T-cell (primary cell): Measurements from ENCODE around the gene RAD23A. TPM values are rescaled to one million over a fixed set of nuclear protein-coding genes. Genes with fewer than 3 reads are reported as not detected.
"Not testable (repeated sequence)": the region's sequence is repeated elsewhere in the genome, so short reads cannot be mapped to it uniquely, and the experiment has no call there.

Source experiments
- ATAC-seq, 4 experiments: fragments of 200-7000 bp in 3 of 4; fragments of 150-1000 bp in 1 of 4; cut with Tn5 transposase; replicated peaks in 1 of 4; 1 replicate in 3 of 4; 2 replicates in 1 of 4; pipeline ENCODE4 v1.10.0; 2021; ENCODE audit warnings: moderate library complexity in 3 of 4, mild to moderate bottlenecking in 2 of 4, moderate number of reproducible peaks in 1 of 4
- CTCF ChIA-PET, 2 donors: fragments of 300-600 bp; sonication (Branson Sonifier 250); formaldehyde crosslinking; loops; one replicate each; lab custom pipeline; 2022; ENCODE audit warnings: antibody characterized with exemption in 2 of 2; lab: Charles Lee
- POLR2A ChIA-PET, 2 donors: fragments of 300-600 bp; sonication (Branson Sonifier 250); formaldehyde crosslinking; loops; one replicate each; lab custom pipeline; 2022; ENCODE audit warnings: antibody characterized with exemption in 2 of 2; lab: Charles Lee
- DNase-seq, 35 experiments: peaks; one replicate each; pipeline versions ENCODE4 v3.0.0 to v3.0.0-alpha.2; 2013 to 2023
- H3K27ac ChIP-seq: one replicate; pipeline ENCODE4 v1.5.1; 2013; ENCODE audit warnings: low read length
- H3K27me3 ChIP-seq, 2 experiments: replicated peaks in 1 of 2; 1 replicate in 1 of 2; 2 replicates in 1 of 2; pipeline versions ENCODE4 v1.6.1 to v1.7.0; 2013; ENCODE audit warnings: low read length in 1 of 2, mixed read lengths in 1 of 2; ENCODE audit not compliant: control insufficient read depth in 2 of 2, insufficient read depth in 2 of 2; ENCODE audit errors: extremely low read depth in 1 of 2
- H3K36me3 ChIP-seq, 2 donors: 1 replicate in 1 of 2; 2 replicates in 1 of 2; pipeline versions ENCODE4 v1.6.1 to v1.7.0; 2013; ENCODE audit warnings: low read length in 1 of 2; ENCODE audit not compliant: control insufficient read depth in 2 of 2, insufficient read depth in 1 of 2; ENCODE audit errors: extremely low read depth in 1 of 2
- H3K4me1 ChIP-seq, 2 experiments: 1 replicate in 1 of 2; 2 replicates in 1 of 2; pipeline versions ENCODE4 v1.6.1 to v1.7.0; 2013; ENCODE audit warnings: low read length in 2 of 2, mixed read lengths in 1 of 2; ENCODE audit not compliant: insufficient read depth in 2 of 2, control insufficient read depth in 1 of 2; ENCODE audit errors: extremely low read depth in 1 of 2
- H3K4me3 ChIP-seq, 2 donors: 1 replicate in 1 of 2; 2 replicates in 1 of 2; pipeline versions ENCODE4 v1.5.1 to v1.7.0; 2013; ENCODE audit warnings: mild to moderate bottlenecking in 2 of 2, low read length in 1 of 2, moderate library complexity in 1 of 2; ENCODE audit not compliant: control insufficient read depth in 1 of 2; ENCODE audit errors: extremely low read depth in 1 of 2
- H3K9me3 ChIP-seq: 2 replicates; pipeline ENCODE4 v1.7.0; 2013
- H3K27ac Mint-ChIP-seq, 2 donors: one replicate each; pipeline ENCODE4 v1.8.0; 2020 to 2021; ENCODE audit warnings: mild to moderate bottlenecking in 2 of 2, mixed read lengths in 2 of 2
- H3K27me3 Mint-ChIP-seq, 2 donors: one replicate each; pipeline ENCODE4 v1.8.0; 2021 to 2022; ENCODE audit warnings: mixed read lengths in 2 of 2
- H3K36me3 Mint-ChIP-seq: one replicate; pipeline ENCODE4 v1.8.0; 2021; ENCODE audit warnings: mixed read lengths
- H3K4me1 Mint-ChIP-seq, 3 donors: one replicate each; pipeline ENCODE4 v1.8.0; 2020 to 2022; ENCODE audit warnings: mixed read lengths in 3 of 3, mild to moderate bottlenecking in 1 of 3
- H3K4me3 Mint-ChIP-seq, 3 donors: one replicate each; pipeline ENCODE4 v1.8.0; 2020 to 2022; ENCODE audit warnings: mild to moderate bottlenecking in 3 of 3, mixed read lengths in 3 of 3, moderate library complexity in 3 of 3
- H3K9me3 Mint-ChIP-seq, 3 donors: one replicate each; pipeline ENCODE4 v1.8.0; 2020 to 2022; ENCODE audit warnings: mixed read lengths in 3 of 3
- WGBS: methylation state at CpG from one replicate; pipeline ENCODE4 v1.1.5; 2013; ENCODE audit warnings: missing lambda C conversion rate; ENCODE audit not compliant: insufficient coverage; 5-methylcytosine and 5-hydroxymethylcytosine counted together
- total RNA-seq, 35 experiments: library from RNA in 6 of 35; stranded (reverse) in 6 of 35; fragments of 120-200 nt in 1 of 35; gene quantifications; one replicate each; pipeline versions ENCODE4 v1.2.1 to v1.2.4 and lab custom pipeline; 2013 to 2026

RAD23A gene
- total RNA-seq, 5 donors from 2014 or later (not counting 1 experiment from before 2014, with no cell fraction given) = 82.0 to 116 (median 104) TPM

- peak; percentile 6 to 34 (median 14) for ATAC-seq
- Mint-ChIP-seq H3K27ac (peak overlapping the region; percentile 93 to 96), H3K4me1 (peaks cover 18 to 30% (median 26%) of the 10 kb centered on the region in 3 donors), H3K4me3 (peak overlapping the region; percentile 82 to 90 (median 86))
- Histone ChIP-seq H3K27ac (peak overlapping the region; percentile 75), H3K4me1 (peaks cover 6 to 25% of the 10 kb centered on the region in 2 experiments), H3K4me3 (peak overlapping the region; percentile 67 to 78), H3K36me3 (peaks cover 6 to 17% of the 10 kb centered on the region in 2 donors)
- ChIA-PET POLR2A (interaction anchor here in 1 of 2 donors (0.6 kb wide), 1 partner anchor 44 kb away, joined by 4 read pairs; no protein-coding TSS in a partner anchor), CTCF (interaction anchor here in 1 of 2 donors (0.7 kb wide), 1 partner anchor 1352 kb away, joined by 4 read pairs; no protein-coding TSS in a partner anchor)
- not testable (repeated sequence) for H3K9me3 ChIP-seq, H3K27me3 ChIP-seq, H3K9me3 Mint-ChIP-seq, H3K27me3 Mint-ChIP-seq, H3K36me3 Mint-ChIP-seq
- 0% methylated on average over 1 of the region's 31 CpGs for WGBS
- DNase-seq = peak in 1 of 35 experiments; percentile 22
Measured at GRCh38 chr19:12957389-12957952, 11.8 kb downstream of the RAD23A start.

- ChIA-PET CTCF (interaction anchor here (0.6 to 1.4 kb wide), 2 partner anchors 27 to 161 kb away, joined by 3 to 5 read pairs; no protein-coding TSS in a partner anchor), POLR2A (no interaction called here)
- Mint-ChIP-seq H3K4me3 (no peak overlapping the region), H3K27me3 (no peaks in the 10 kb centered on the region), H3K27ac (no peak overlapping the region), H3K4me1 (peaks cover 13 to 26% (median 23%) of the 10 kb centered on the region in 3 donors), H3K36me3 (no peaks in the 10 kb centered on the region), H3K9me3 (no peaks in the 10 kb centered on the region)
- peaks cover 0 to 3% of the 10 kb centered on the region in 2 donors for H3K36me3 ChIP-seq
- ATAC-seq = no peak
- H3K27me3 ChIP-seq = no peaks in the 10 kb centered on the region
- H3K27ac ChIP-seq = no peak overlapping the region
- no peak overlapping the region for H3K4me3 ChIP-seq
- DNase-seq = no peak
- 47% methylated on average over 3 of the region's 6 CpGs for WGBS
- peaks cover 6 to 22% of the 10 kb centered on the region in 2 experiments for H3K4me1 ChIP-seq
- H3K9me3 ChIP-seq = no peaks in the 10 kb centered on the region
Measured at GRCh38 chr19:12959481-12959880, 13.8 kb downstream of the RAD23A start.

- under 1% methylated on average over 22 of the region's 34 CpGs for WGBS
- H3K9me3 ChIP-seq = no peaks in the 10 kb centered on the region
- peaks cover 0 to 11% of the 10 kb centered on the region in 2 experiments for H3K4me1 ChIP-seq
- no peaks in the 10 kb centered on the region for H3K27me3 Mint-ChIP-seq
- no peaks in the 10 kb centered on the region for H3K9me3 Mint-ChIP-seq
- H3K27ac ChIP-seq = no peak overlapping the region
- peak; percentile 94 to 98 (median 97) for ATAC-seq
- peak; percentile 47 to 88 (median 71) for DNase-seq
- H3K36me3 ChIP-seq = no peaks in the 10 kb centered on the region
- no peaks in the 10 kb centered on the region for H3K36me3 Mint-ChIP-seq
- peak overlapping the region; percentile 47 to 79 for H3K4me3 ChIP-seq
- H3K4me1 Mint-ChIP-seq = peaks cover 5 to 12% (median 6%) of the 10 kb centered on the region in 3 donors
- ChIA-PET POLR2A (interaction anchor here in 1 of 2 donors (0.5 to 0.6 kb wide), 2 partner anchors 75 to 1372 kb away, joined by 3 to 6 read pairs; no protein-coding TSS in a partner anchor), CTCF (interaction anchor here (0.5 to 2.3 kb wide), 19 partner anchors 9 to 1396 kb away, joined by 3 to 19 read pairs (median 4); partner anchors contain the start of genes FARSA (in 1 of the 2), GCDH (in 1 of the 2), GET3 (in 1 of the 2) and SYCE2 (in 1 of the 2))
- peak overlapping the region; percentile 65 to 76 for H3K27ac Mint-ChIP-seq
- H3K4me3 Mint-ChIP-seq = peak overlapping the region; percentile 83 to 95 (median 86)
- no peaks in the 10 kb centered on the region for H3K27me3 ChIP-seq
Measured at GRCh38 chr19:12965017-12965811, 19.6 kb downstream of the RAD23A start.

GRCh38 chr19:12965812-12966135 lies 20.1 kb downstream of the RAD23A start:
- no peaks in the 10 kb centered on the region for H3K36me3 Mint-ChIP-seq
- H3K27me3 ChIP-seq = no peaks in the 10 kb centered on the region
- CTCF ChIA-PET = interaction anchor here (0.5 to 2.3 kb wide), 18 partner anchors 10 to 819 kb away, joined by 3 to 19 read pairs (median 4); partner anchors contain the start of genes FARSA (in 1 of the 2), GCDH (in 1 of the 2), GET3 (in 1 of the 2) and SYCE2 (in 1 of the 2)
- H3K4me1 Mint-ChIP-seq = peaks cover 5 to 12% (median 6%) of the 10 kb centered on the region in 3 donors
- no peaks in the 10 kb centered on the region for H3K9me3 Mint-ChIP-seq
- H3K4me3 Mint-ChIP-seq = peak overlapping the region; percentile 36 to 95 (median 65)
- H3K27me3 Mint-ChIP-seq = no peaks in the 10 kb centered on the region
- peak overlapping the region in 1 of 2 donors; percentile 58 for H3K27ac Mint-ChIP-seq
- POLR2A ChIA-PET = interaction anchor here in 1 of 2 donors (0.5 to 0.6 kb wide), 2 partner anchors 75 to 1373 kb away, joined by 3 to 6 read pairs; no protein-coding TSS in a partner anchor
- H3K4me1 ChIP-seq = peaks cover 0 to 11% of the 10 kb centered on the region in 2 experiments
- peak overlapping the region in 1 of 2 donors; percentile 23 for H3K4me3 ChIP-seq
- DNase-seq (no peak), ATAC-seq (no peak)
- 91% methylated on average over 5 of the region's 8 CpGs for WGBS
- H3K9me3 ChIP-seq = no peaks in the 10 kb centered on the region
- no peak overlapping the region for H3K27ac ChIP-seq
- H3K36me3 ChIP-seq = no peaks in the 10 kb centered on the region

- WGBS = 94% methylated on average over 4 of the region's 5 CpGs
- ATAC-seq = no peak
- POLR2A ChIA-PET = interaction anchor here (0.5 to 0.6 kb wide), 3 partner anchors 9 to 50 kb away, joined by 3 to 5 read pairs (median 3); partner anchors contain the start of gene RAD23A (in 1 of the 2)
- DNase-seq = no peak
- H3K27me3 Mint-ChIP-seq = no peaks in the 10 kb centered on the region
- no peaks in the 10 kb centered on the region for H3K36me3 Mint-ChIP-seq
- H3K27ac Mint-ChIP-seq = no peak overlapping the region
- Histone ChIP-seq H3K4me3 (no peak overlapping the region), H3K27ac (no peak overlapping the region), H3K9me3 (no peaks in the 10 kb centered on the region), H3K4me1 (peaks cover 0 to 11% of the 10 kb centered on the region in 2 experiments), H3K27me3 (no peaks in the 10 kb centered on the region), H3K36me3 (no peaks in the 10 kb centered on the region)
- CTCF ChIA-PET = interaction anchor here (0.6 to 1.8 kb wide), 6 partner anchors 8 to 200 kb away, joined by 3 to 7 read pairs (median 4); partner anchors contain the start of gene FARSA (in 1 of the 2)
- H3K4me3 Mint-ChIP-seq = no peak overlapping the region
- H3K9me3 Mint-ChIP-seq = no peaks in the 10 kb centered on the region
- H3K4me1 Mint-ChIP-seq = peaks cover 5 to 12% (median 6%) of the 10 kb centered on the region in 3 donors
Measured at GRCh38 chr19:12967907-12968306, 22.2 kb downstream of the RAD23A start.
